Measurements from ENCODE around the gene COLQ.
"Not testable (repeated sequence)": the region's sequence is repeated elsewhere in the genome, so short reads cannot be mapped to it uniquely, and the experiment has no call there.

COLQ gene

GRCh38 chr3:15430624-15431023 is 90.9 kb downstream of the COLQ start:
- no peak for DNase-seq (ENCODE audit: low read depth in 1 of 2, low spot score in 1 of 2)

GRCh38 chr3:15429080-15429479 is 92.4 kb downstream of the COLQ start:
- DNase-seq (ENCODE audit: low read depth in 1 of 2, low spot score in 1 of 2): no peak

GRCh38 chr3:15428539-15428938 is 93.0 kb downstream of the COLQ start:
- DNase-seq (ENCODE audit: low read depth in 1 of 2, low spot score in 1 of 2): no peak

GRCh38 chr3:15427981-15428380 is 93.5 kb downstream of the COLQ start:
- no peak for DNase-seq (ENCODE audit: low read depth in 1 of 2, low spot score in 1 of 2)

GRCh38 chr3:15427182-15427880 is 94.2 kb downstream of the COLQ start, which contains the start of the genes EAF1 and METTL6:
TSS of gene EAF1 (plus strand) at chr3:15427598. CDS start at chr3:15427780, 182 bp downstream.
TSS of gene METTL6 (minus strand) at chr3:15427544. CDS start at chr3:15426511, 1,033 bp downstream.
- DNase-seq (ENCODE audit: low read depth in 1 of 2, low spot score in 1 of 2): peak; percentile 65 to 79

- no peak for DNase-seq (ENCODE audit: low read depth in 1 of 2, low spot score in 1 of 2)
Measured at GRCh38 chr3:15426579-15427118, 94.9 kb downstream of the COLQ start.

- DNase-seq (ENCODE audit: low read depth in 1 of 2, low spot score in 1 of 2): no peak
Measured at GRCh38 chr3:15420871-15421270, 100.6 kb downstream of the COLQ start.

GRCh38 chr3:15410966-15411365 is 110.5 kb downstream of the COLQ start:
- not testable (repeated sequence) for DNase-seq (ENCODE audit: low read depth in 1 of 2, low spot score in 1 of 2)

- DNase-seq (ENCODE audit: low read depth in 1 of 2, low spot score in 1 of 2): no peak
Measured at GRCh38 chr3:15409774-15410173, 111.7 kb downstream of the COLQ start.

- DNase-seq (ENCODE audit: low read depth in 1 of 2, low spot score in 1 of 2): no peak
Measured at GRCh38 chr3:15409239-15409638, 112.3 kb downstream of the COLQ start.

- DNase-seq (ENCODE audit: low read depth in 1 of 2, low spot score in 1 of 2): no peak
Measured at GRCh38 chr3:15405448-15406050, 116.0 kb downstream of the COLQ start.

GRCh38 chr3:15404767-15405166 is 116.7 kb downstream of the COLQ start:
- DNase-seq (ENCODE audit: low read depth in 1 of 2, low spot score in 1 of 2): no peak

- no peak for DNase-seq (ENCODE audit: low read depth in 1 of 2, low spot score in 1 of 2)
Measured at GRCh38 chr3:15403965-15404364, 117.5 kb downstream of the COLQ start.

- DNase-seq (ENCODE audit: low read depth in 1 of 2, low spot score in 1 of 2): no peak
Measured at GRCh38 chr3:15403495-15403894, 118.0 kb downstream of the COLQ start.

- DNase-seq (ENCODE audit: low read depth in 1 of 2, low spot score in 1 of 2): no peak
Measured at GRCh38 chr3:15401936-15402335, 119.6 kb downstream of the COLQ start.

Measured in stimulated activated CD4-positive, alpha-beta T cell treated with anti-CD3 and anti-CD28 coated beads, Interleukin-15, amount 100 ng/mL, for 1 hour (primary cell).